SK-N-SH (cell line): ENCODE measurements around the gene MYOM1. TPM values are rescaled to one million over a fixed set of nuclear protein-coding genes. Genes with fewer than 3 reads are reported as not detected.

ENCODE experiments used
- CTCF ChIA-PET: fragments of 300-600, 350-600 bp; formaldehyde crosslinking; extraction: SDS; loops from one replicate; lab custom pipeline; 2021; lab: Yijun Ruan, JAX
- POLR2A ChIA-PET: fragments of 350-600 bp; sonication (Branson Sonifier 250); formaldehyde crosslinking; extraction: SDS; loops from one replicate; lab custom pipeline; 2020; ENCODE audit warnings: antibody characterized with exemption, inconsistent platforms; lab: Yijun Ruan, JAX
- DNase-seq: peaks from one replicate; pipeline ENCODE4 v3.0.0; 2012
- H2AFZ ChIP-seq: fragments of 200-600 bp; sonication (generic); 2 replicates; pipeline ENCODE4 v1.8.1; 2016; ENCODE audit warnings: antibody characterized with exemption, mild to moderate bottlenecking, low read depth
- H3F3A ChIP-seq: fragments of 200-600 bp; sonication (generic); replicated peaks from 2 replicates; pipeline ENCODE3; 2016; ENCODE audit warnings: antibody characterized with exemption, mild to moderate bottlenecking; ENCODE audit not compliant: insufficient read depth
- H3K27ac ChIP-seq, 2 experiments: fragments of 200-500 bp in 1 of 2; fragments of 200-600 bp in 1 of 2; sonication (Bioruptor generic) in 1 of 2; sonication (generic), shearing (Covaris generic) in 1 of 2; 2 replicates each; pipeline versions ENCODE4 v1.5.1 to v1.6.1; 2014 to 2016; ENCODE audit warnings: low read depth in 2 of 2, inconsistent platforms in 1 of 2, low read length in 1 of 2, mild to moderate bottlenecking in 1 of 2, mixed read lengths in 1 of 2
- H3K27me3 ChIP-seq: fragments of 200-600 bp; sonication (generic), shearing (Covaris generic); 2 replicates; pipeline ENCODE4 v1.6.1; 2016; ENCODE audit warnings: mixed run types; ENCODE audit not compliant: insufficient read depth
- H3K36me3 ChIP-seq, 2 experiments: fragments of 200-500 bp in 1 of 2; fragments of 200-600 bp in 1 of 2; sonication (Bioruptor generic) in 1 of 2; sonication (generic) in 1 of 2; replicated peaks in 1 of 2; 2 replicates each; pipeline versions ENCODE3 to v1.5.1; 2014 to 2016; ENCODE audit warnings: low read length in 1 of 2, mild to moderate bottlenecking in 1 of 2; ENCODE audit not compliant: insufficient read depth in 2 of 2, control insufficient read depth in 1 of 2
- H3K4me1 ChIP-seq, 2 experiments: fragments of 200-500 bp in 1 of 2; fragments of 200-600 bp in 1 of 2; sonication (Bioruptor generic) in 1 of 2; sonication (generic), shearing (Covaris generic) in 1 of 2; 2 replicates each; pipeline versions ENCODE4 v1.5.1 to v1.6.1; 2014 to 2016; ENCODE audit warnings: low read depth in 1 of 2, low read length in 1 of 2, mixed run types in 1 of 2; ENCODE audit not compliant: insufficient read depth in 2 of 2, control insufficient read depth in 1 of 2
- H3K4me2 ChIP-seq: fragments of 200-600 bp; sonication (generic), shearing (Covaris generic); 2 replicates; pipeline ENCODE4 v1.6.1; 2017; ENCODE audit warnings: mixed run types
- H3K4me3 ChIP-seq, 2 experiments: fragments of 200-500 bp in 1 of 2; fragments of 200-600 bp in 1 of 2; sonication (Bioruptor generic) in 1 of 2; sonication (generic), shearing (Covaris generic) in 1 of 2; 2 replicates each; pipeline versions ENCODE4 v1.5.1 to v1.8.1; 2014 to 2016; ENCODE audit warnings: low read depth in 2 of 2, inconsistent platforms in 1 of 2, low read length in 1 of 2, mild to moderate bottlenecking in 1 of 2, mixed read lengths in 1 of 2, moderate library complexity in 1 of 2
- H3K79me2 ChIP-seq: fragments of 200-600 bp; sonication (generic); 2 replicates; pipeline ENCODE4 v1.8.1; 2017; ENCODE audit warnings: mild to moderate bottlenecking; ENCODE audit not compliant: insufficient read depth
- H3K9ac ChIP-seq: fragments of 200-600 bp; sonication (generic); 2 replicates; pipeline ENCODE4 v1.6.1; 2017; ENCODE audit warnings: mixed run types
- H3K9me2 ChIP-seq: fragments of 200-600 bp; sonication (generic); 2 replicates; pipeline ENCODE4 v1.6.1; 2017; ENCODE audit warnings: mixed run types
- H3K9me3 ChIP-seq: fragments of 200-600 bp; sonication (generic); 2 replicates; pipeline ENCODE4 v1.6.1; 2017; ENCODE audit warnings: mixed run types, mild to moderate bottlenecking, moderate library complexity
- H4K20me1 ChIP-seq: fragments of 200-600 bp; sonication (generic); 2 replicates; pipeline ENCODE4 v1.6.1; 2017; ENCODE audit warnings: mild to moderate bottlenecking, mixed run types; ENCODE audit not compliant: insufficient read depth
- FOXM1 ChIP-seq: IDR thresholded peaks from 2 replicates; pipeline ENCODE4 v1.4.0; 2012; ENCODE audit warnings: low read depth, mild to moderate bottlenecking
- JUND ChIP-seq: IDR thresholded peaks from 2 replicates; pipeline ENCODE4 v1.4.0; 2012
- MXI1 ChIP-seq: IDR thresholded peaks from 2 replicates; pipeline ENCODE4 v1.6.1; 2012; ENCODE audit warnings: mild to moderate bottlenecking, low read depth, low read length, improper control_type of control experiment
- RAD21 ChIP-seq: IDR thresholded peaks from 2 replicates; pipeline ENCODE4 v1.6.1; 2012; ENCODE audit warnings: mild to moderate bottlenecking, low read length
- RXRA ChIP-seq: IDR thresholded peaks from 2 replicates; pipeline ENCODE4 v1.4.0; 2012; ENCODE audit warnings: low read depth, mild to moderate bottlenecking, borderline replicate concordance
- SMC3 ChIP-seq: IDR thresholded peaks from 2 replicates; pipeline ENCODE4 v1.6.1; 2012; ENCODE audit warnings: low read depth, low read length, improper control_type of control experiment
- TCF12 ChIP-seq: IDR thresholded peaks from 2 replicates; pipeline ENCODE4 v1.4.0; 2012
- YY1 ChIP-seq: IDR thresholded peaks from 2 replicates; pipeline ENCODE4 v1.4.0; 2012; ENCODE audit warnings: low read depth, mild to moderate bottlenecking
- WGBS: methylation state at CpG from one replicate; pipeline ENCODE4 v1.1.6; 2017; ENCODE audit warnings: low lambda C conversion rate; 5-methylcytosine and 5-hydroxymethylcytosine counted together
- polyA plus RNA-seq, 3 experiments: library from polyadenylated mRNA; depleted of rRNA; stranded (reverse); fragments of >200 nt; gene quantifications; 2 replicates each; pipeline ENCODE4 v1.2.3, GENCODE V29; 2012
- TF ChIP-seq, protein P1 (sequence below): fragments of 200-600 bp; sonication (generic); IDR thresholded peaks from 2 replicates; pipeline ENCODE4 v1.6.1; 2017; ENCODE audit warnings: antibody characterized with exemption, mild to moderate bottlenecking, moderate library complexity
- TF ChIP-seq, protein P2 (sequence below): fragments of 150-350 bp; IDR thresholded peaks from 2 replicates; pipeline ENCODE4 v1.6.1; 2017; ENCODE audit warnings: antibody characterized with exemption, low read length, low read depth, borderline replicate concordance
- TF ChIP-seq, protein P3 (sequence below): IDR thresholded peaks from 2 replicates; pipeline ENCODE4 v1.4.0; 2012; ENCODE audit warnings: low read depth, borderline replicate concordance
- TF ChIP-seq, protein P4 (sequence below): IDR thresholded peaks from 2 replicates; pipeline ENCODE4 v1.6.1; 2012; ENCODE audit warnings: mild to moderate bottlenecking, low read depth, low read length, moderate library complexity
- TF ChIP-seq, protein P5 (sequence below): IDR thresholded peaks from 2 replicates; pipeline ENCODE4 v1.4.0; 2012; ENCODE audit warnings: low read depth
- TF ChIP-seq, protein P6 (sequence below): IDR thresholded peaks from 2 replicates; pipeline ENCODE4; 2012

Gene MYOM1
- polyA plus RNA-seq, 1 of the 3 experiments (the other 2 are of a cell fraction), result 0.07 TPM

DNA sequence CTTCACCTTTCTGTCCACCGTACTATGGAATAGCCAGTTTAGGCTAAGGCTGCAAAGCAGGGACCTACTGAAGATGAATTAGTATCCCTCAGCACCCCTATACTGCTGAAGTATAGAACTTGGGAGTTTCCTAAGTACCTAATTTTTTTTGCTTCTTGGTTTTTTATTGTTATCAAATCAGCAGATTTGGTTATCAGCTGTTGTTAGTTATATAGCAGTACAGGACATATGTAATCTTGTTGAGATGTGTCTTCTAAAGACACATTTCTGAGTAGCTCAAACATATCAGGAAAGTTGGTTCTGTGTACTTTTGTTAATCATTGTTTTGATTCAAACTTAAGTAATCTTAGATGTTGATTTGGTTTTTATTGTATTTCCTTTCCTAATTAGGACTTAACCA lies 33.1 kb upstream of the MYOM1 start (continued):
- TF ChIP-seq, protein P1, sequence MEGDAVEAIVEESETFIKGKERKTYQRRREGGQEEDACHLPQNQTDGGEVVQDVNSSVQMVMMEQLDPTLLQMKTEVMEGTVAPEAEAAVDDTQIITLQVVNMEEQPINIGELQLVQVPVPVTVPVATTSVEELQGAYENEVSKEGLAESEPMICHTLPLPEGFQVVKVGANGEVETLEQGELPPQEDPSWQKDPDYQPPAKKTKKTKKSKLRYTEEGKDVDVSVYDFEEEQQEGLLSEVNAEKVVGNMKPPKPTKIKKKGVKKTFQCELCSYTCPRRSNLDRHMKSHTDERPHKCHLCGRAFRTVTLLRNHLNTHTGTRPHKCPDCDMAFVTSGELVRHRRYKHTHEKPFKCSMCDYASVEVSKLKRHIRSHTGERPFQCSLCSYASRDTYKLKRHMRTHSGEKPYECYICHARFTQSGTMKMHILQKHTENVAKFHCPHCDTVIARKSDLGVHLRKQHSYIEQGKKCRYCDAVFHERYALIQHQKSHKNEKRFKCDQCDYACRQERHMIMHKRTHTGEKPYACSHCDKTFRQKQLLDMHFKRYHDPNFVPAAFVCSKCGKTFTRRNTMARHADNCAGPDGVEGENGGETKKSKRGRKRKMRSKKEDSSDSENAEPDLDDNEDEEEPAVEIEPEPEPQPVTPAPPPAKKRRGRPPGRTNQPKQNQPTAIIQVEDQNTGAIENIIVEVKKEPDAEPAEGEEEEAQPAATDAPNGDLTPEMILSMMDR, result no peak

DNA sequence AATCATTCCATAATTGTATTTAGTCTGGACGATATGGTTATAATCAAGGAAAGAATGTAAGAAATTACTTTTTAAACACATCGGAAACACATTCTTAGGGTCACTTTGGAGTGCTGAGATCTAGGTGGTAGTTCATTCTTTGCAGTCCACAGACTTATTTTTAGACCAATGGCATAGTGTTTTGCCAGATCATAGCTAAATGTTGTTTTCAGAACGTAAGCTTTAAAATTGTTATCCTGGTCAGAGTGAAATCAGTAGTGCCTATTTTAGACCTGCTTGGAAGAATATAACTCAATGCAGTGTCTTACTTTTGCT lies 32.2 kb upstream of the MYOM1 start:
- peak overlapping the region; percentile 34; the same call in 1 of the 2 replicates for H3K9ac ChIP-seq
- TF ChIP-seq RXRA, result no peak
- TF ChIP-seq, protein P2, sequence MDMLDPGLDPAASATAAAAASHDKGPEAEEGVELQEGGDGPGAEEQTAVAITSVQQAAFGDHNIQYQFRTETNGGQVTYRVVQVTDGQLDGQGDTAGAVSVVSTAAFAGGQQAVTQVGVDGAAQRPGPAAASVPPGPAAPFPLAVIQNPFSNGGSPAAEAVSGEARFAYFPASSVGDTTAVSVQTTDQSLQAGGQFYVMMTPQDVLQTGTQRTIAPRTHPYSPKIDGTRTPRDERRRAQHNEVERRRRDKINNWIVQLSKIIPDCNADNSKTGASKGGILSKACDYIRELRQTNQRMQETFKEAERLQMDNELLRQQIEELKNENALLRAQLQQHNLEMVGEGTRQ, result no peak
- TF ChIP-seq, all 33 proteins: peak for 0
- Histone ChIP-seq H3K9me2 (no peaks in the 10 kb centered on the region), H3K4me1 (peaks cover under 1 to 35% of the 10 kb centered on the region in 2 experiments; a peak in 3 of 4 replicates), H3K79me2 (peaks cover 89% of the 10 kb centered on the region), H4K20me1 (peaks cover 16% of the 10 kb centered on the region), H2AFZ (no peak overlapping the region), H3K27me3 (no peaks in the 10 kb centered on the region), H3K27ac (peak overlapping the region; percentile 63 to 94; a peak in 3 of 4 replicates), H3K4me3 (peak overlapping the region in 1 of 2 experiments; percentile 7; a peak in 1 of 4 replicates), H3K9me3 (no peaks in the 10 kb centered on the region), H3K36me3 (peaks cover 50 to 57% of the 10 kb centered on the region in 2 experiments), H3F3A (peaks cover 66% of the 10 kb centered on the region), H3K4me2 (peak overlapping the region; percentile 46)
- CTCF ChIA-PET, result no interaction called here
- POLR2A ChIA-PET, result no interaction called here
- 21% methylated on average over 3 of the region's 3 CpGs for WGBS
- DNase-seq, result no peak

DNA sequence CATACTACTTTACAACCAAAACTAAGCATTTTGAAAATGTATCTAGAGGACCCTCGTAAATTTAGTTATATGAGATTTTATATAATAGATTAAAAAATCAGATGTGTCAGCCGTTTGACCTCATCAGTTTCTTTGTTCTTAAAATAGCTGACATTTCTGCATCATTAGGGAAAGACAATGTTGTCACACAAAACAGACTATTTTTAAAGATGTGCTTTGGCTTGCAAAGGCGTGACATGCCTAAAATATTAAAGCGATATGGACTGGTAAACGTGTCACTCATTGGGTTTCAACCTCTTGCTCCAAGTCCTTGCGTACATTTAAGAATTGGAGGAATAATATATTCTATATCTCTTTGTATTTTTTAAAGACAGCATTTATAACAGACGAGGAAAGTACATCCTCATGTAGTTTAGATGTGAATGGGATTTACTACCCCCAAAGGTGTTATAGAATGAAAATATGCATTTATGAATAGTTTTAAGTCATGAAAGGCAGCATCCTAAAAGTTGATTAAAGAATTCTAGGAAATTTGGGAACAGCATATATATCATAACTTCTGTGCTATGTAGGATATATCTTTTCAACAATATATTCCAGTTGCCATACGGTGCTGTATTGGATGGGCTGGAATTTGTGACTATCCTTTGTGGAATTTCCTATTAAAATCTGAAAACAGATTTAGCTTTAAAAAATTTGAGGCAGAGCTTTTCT lies 31.6 kb upstream of the MYOM1 start:
- Histone ChIP-seq H3F3A (peaks cover 71% of the 10 kb centered on the region), H3K9me2 (no peaks in the 10 kb centered on the region), H3K36me3 (peaks cover 45 to 52% of the 10 kb centered on the region in 2 experiments), H3K9me3 (no peaks in the 10 kb centered on the region), H3K79me2 (peaks cover 93% of the 10 kb centered on the region), H3K4me1 (peaks cover 5 to 40% of the 10 kb centered on the region in 2 experiments; a peak in 3 of 4 replicates), H3K4me2 (peak overlapping the region; percentile 46), H3K27ac (peak overlapping the region; percentile 63 to 94; a peak in 3 of 4 replicates), H3K4me3 (peak overlapping the region in 1 of 2 experiments; percentile 7; a peak in 2 of 4 replicates), H4K20me1 (peaks cover 16% of the 10 kb centered on the region), H3K9ac (peak overlapping the region; percentile 34; the same call in 1 of the 2 replicates), H2AFZ (no peak overlapping the region), H3K27me3 (no peaks in the 10 kb centered on the region)
- no peak for DNase-seq
- ChIA-PET POLR2A (no interaction called here), CTCF (interaction anchor here (0.7 kb wide), 1 partner anchor 415 kb away, joined by 3 read pairs; no protein-coding TSS in a partner anchor)
- WGBS, result 73% methylated on average over 8 of the region's 8 CpGs
- TF ChIP-seq MXI1 (no peak), SMC3 (no peak), YY1 (no peak), JUND (peak; percentile 35), TCF12 (peak; percentile 4; the same call in 1 of the 2 replicates), RXRA (no peak), FOXM1 (0 out of 2 replicates have a peak, but pooled peaks have one; percentile 13), RAD21 (no peak)
- TF ChIP-seq, protein P3, sequence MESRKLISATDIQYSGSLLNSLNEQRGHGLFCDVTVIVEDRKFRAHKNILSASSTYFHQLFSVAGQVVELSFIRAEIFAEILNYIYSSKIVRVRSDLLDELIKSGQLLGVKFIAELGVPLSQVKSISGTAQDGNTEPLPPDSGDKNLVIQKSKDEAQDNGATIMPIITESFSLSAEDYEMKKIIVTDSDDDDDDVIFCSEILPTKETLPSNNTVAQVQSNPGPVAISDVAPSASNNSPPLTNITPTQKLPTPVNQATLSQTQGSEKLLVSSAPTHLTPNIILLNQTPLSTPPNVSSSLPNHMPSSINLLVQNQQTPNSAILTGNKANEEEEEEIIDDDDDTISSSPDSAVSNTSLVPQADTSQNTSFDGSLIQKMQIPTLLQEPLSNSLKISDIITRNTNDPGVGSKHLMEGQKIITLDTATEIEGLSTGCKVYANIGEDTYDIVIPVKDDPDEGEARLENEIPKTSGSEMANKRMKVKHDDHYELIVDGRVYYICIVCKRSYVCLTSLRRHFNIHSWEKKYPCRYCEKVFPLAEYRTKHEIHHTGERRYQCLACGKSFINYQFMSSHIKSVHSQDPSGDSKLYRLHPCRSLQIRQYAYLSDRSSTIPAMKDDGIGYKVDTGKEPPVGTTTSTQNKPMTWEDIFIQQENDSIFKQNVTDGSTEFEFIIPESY, result no peak
- TF ChIP-seq, protein P4, sequence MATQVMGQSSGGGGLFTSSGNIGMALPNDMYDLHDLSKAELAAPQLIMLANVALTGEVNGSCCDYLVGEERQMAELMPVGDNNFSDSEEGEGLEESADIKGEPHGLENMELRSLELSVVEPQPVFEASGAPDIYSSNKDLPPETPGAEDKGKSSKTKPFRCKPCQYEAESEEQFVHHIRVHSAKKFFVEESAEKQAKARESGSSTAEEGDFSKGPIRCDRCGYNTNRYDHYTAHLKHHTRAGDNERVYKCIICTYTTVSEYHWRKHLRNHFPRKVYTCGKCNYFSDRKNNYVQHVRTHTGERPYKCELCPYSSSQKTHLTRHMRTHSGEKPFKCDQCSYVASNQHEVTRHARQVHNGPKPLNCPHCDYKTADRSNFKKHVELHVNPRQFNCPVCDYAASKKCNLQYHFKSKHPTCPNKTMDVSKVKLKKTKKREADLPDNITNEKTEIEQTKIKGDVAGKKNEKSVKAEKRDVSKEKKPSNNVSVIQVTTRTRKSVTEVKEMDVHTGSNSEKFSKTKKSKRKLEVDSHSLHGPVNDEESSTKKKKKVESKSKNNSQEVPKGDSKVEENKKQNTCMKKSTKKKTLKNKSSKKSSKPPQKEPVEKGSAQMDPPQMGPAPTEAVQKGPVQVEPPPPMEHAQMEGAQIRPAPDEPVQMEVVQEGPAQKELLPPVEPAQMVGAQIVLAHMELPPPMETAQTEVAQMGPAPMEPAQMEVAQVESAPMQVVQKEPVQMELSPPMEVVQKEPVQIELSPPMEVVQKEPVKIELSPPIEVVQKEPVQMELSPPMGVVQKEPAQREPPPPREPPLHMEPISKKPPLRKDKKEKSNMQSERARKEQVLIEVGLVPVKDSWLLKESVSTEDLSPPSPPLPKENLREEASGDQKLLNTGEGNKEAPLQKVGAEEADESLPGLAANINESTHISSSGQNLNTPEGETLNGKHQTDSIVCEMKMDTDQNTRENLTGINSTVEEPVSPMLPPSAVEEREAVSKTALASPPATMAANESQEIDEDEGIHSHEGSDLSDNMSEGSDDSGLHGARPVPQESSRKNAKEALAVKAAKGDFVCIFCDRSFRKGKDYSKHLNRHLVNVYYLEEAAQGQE, result no peak
- TF ChIP-seq, protein P5, sequence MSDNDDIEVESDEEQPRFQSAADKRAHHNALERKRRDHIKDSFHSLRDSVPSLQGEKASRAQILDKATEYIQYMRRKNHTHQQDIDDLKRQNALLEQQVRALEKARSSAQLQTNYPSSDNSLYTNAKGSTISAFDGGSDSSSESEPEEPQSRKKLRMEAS, result no peak
- TF ChIP-seq, protein P6, sequence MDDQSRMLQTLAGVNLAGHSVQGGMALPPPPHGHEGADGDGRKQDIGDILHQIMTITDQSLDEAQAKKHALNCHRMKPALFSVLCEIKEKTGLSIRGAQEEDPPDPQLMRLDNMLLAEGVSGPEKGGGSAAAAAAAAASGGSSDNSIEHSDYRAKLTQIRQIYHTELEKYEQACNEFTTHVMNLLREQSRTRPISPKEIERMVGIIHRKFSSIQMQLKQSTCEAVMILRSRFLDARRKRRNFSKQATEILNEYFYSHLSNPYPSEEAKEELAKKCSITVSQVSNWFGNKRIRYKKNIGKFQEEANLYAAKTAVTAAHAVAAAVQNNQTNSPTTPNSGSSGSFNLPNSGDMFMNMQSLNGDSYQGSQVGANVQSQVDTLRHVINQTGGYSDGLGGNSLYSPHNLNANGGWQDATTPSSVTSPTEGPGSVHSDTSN, result no peak
